GM23338 (cell line): ENCODE results near the gene SNTB2. TPM values are rescaled to one million over a fixed set of nuclear protein-coding genes. Genes with fewer than 3 reads are reported as not detected.

Experiments
- ATAC-seq: fragments of 200-7000 bp; cut with Tn5 transposase; 3 replicates; pipeline ENCODE4 v1.9.1; 2020
- DNase-seq: peaks from one replicate; pipeline ENCODE4 v3.0.0-alpha.2; 2015; ENCODE audit warnings: low spot score
- H2AFZ ChIP-seq: fragments of 200-600 bp; sonication (generic); 2 replicates; pipeline ENCODE4 v1.8.0; 2016; ENCODE audit warnings: antibody characterized with exemption, mild to moderate bottlenecking, moderate library complexity
- H3F3A ChIP-seq: fragments of 200-600 bp; sonication (generic); replicated peaks from 2 replicates; pipeline ENCODE4 v1.8.0; 2017; ENCODE audit warnings: antibody characterized with exemption, mixed run types, low read depth
- H3K27ac ChIP-seq: fragments of 200-600 bp; sonication (generic); 2 replicates; pipeline ENCODE4 v1.6.1; 2016; ENCODE audit warnings: low read depth
- H3K27me3 ChIP-seq: fragments of 200-600 bp; sonication (generic); 2 replicates; pipeline ENCODE4 v1.8.0; 2016; ENCODE audit warnings: mild to moderate bottlenecking, mixed run types, moderate library complexity; ENCODE audit not compliant: insufficient read depth
- H3K36me3 ChIP-seq: fragments of 200-600 bp; sonication (generic); 2 replicates; pipeline ENCODE4 v1.8.0; 2016; ENCODE audit warnings: mild to moderate bottlenecking; ENCODE audit not compliant: insufficient read depth
- H3K4me1 ChIP-seq: fragments of 200-600 bp; sonication (generic); 2 replicates; pipeline ENCODE4 v1.8.0; 2016; ENCODE audit warnings: mild to moderate bottlenecking, moderate library complexity; ENCODE audit not compliant: insufficient read depth
- H3K4me2 ChIP-seq: fragments of 200-600 bp; sonication (generic); 2 replicates; pipeline ENCODE4 v1.7.1; 2017; ENCODE audit warnings: mixed run types
- H3K4me3 ChIP-seq: fragments of 200-600 bp; sonication (generic); 2 replicates; pipeline ENCODE4 v1.6.1; 2016; ENCODE audit warnings: mixed run types
- H3K79me2 ChIP-seq: fragments of 200-600 bp; sonication (generic); replicated peaks from 2 replicates; pipeline ENCODE4 v1.8.0; 2017; ENCODE audit warnings: mild to moderate bottlenecking; ENCODE audit not compliant: insufficient read depth
- H3K9me2 ChIP-seq: fragments of 200-600 bp; sonication (generic); 2 replicates; pipeline ENCODE4 v1.8.0; 2017; ENCODE audit not compliant: insufficient read depth
- H4K20me1 ChIP-seq: fragments of 200-600 bp; sonication (generic); replicated peaks from 2 replicates; pipeline ENCODE4 v1.8.0; 2017; ENCODE audit warnings: mild to moderate bottlenecking; ENCODE audit not compliant: insufficient read depth
- H3K27ac Mint-ChIP-seq: 2 replicates; pipeline ENCODE4 v1.8.0; 2020; ENCODE audit warnings: inconsistent platforms, mild to moderate bottlenecking, moderate library complexity, mixed read lengths
- H3K27me3 Mint-ChIP-seq: 3 replicates; pipeline ENCODE4 v1.8.0; 2022; ENCODE audit warnings: low read depth, mild to moderate bottlenecking, moderate library complexity, mixed read lengths, inconsistent platforms; ENCODE audit not compliant: insufficient read depth, poor library complexity
- H3K36me3 Mint-ChIP-seq: 3 replicates; pipeline ENCODE4 v1.8.0; 2021; ENCODE audit warnings: low read depth, mild to moderate bottlenecking, inconsistent platforms, moderate library complexity, mixed read lengths
- H3K4me1 Mint-ChIP-seq: 3 replicates; pipeline ENCODE4 v1.8.0; 2020; ENCODE audit warnings: mild to moderate bottlenecking, inconsistent platforms, mixed read lengths
- H3K4me3 Mint-ChIP-seq: 3 replicates; pipeline ENCODE4 v1.8.0; 2021; ENCODE audit warnings: moderate library complexity, mild to moderate bottlenecking, inconsistent platforms, mixed read lengths
- H3K9me3 Mint-ChIP-seq: 3 replicates; pipeline ENCODE4 v1.8.0; 2020; ENCODE audit warnings: moderate library complexity, mild to moderate bottlenecking, inconsistent platforms, mixed read lengths
- EZH2phosphoT487 ChIP-seq: fragments of 200-600 bp; sonication (generic); IDR thresholded peaks from one replicate; pipeline ENCODE4 v1.8.1; 2018; ENCODE audit warnings: antibody characterized with exemption; ENCODE audit not compliant: unreplicated experiment
- JUNB ChIP-seq: IDR thresholded peaks from one replicate; pipeline ENCODE4 v1.6.1; 2016; ENCODE audit warnings: antibody characterized with exemption; ENCODE audit not compliant: unreplicated experiment
- ZNF331 ChIP-seq: fragments of 250-450 bp; sonication (Bioruptor Pico); IDR thresholded peaks from 2 replicates; pipeline ENCODE4 v1.5.0; 2020; ENCODE audit warnings: low read depth, mild to moderate bottlenecking, moderate library complexity
- polyA plus RNA-seq: library from polyadenylated mRNA; unstranded; fragments of >200 nt; fragmentation: Nextera tagmentation; extraction: Ambion mirVana; gene quantifications from 2 replicates; pipeline ENCODE4 v1.2.1, GENCODE V29; 2016
- total RNA-seq: library from RNA; depleted of rRNA; stranded (reverse); fragments of >200 nt; shearing (Covaris generic); gene quantifications from 2 replicates; pipeline ENCODE4 v1.2.3, GENCODE V29; 2014
- TF ChIP-seq, protein P1 (sequence below): IDR thresholded peaks from one replicate; pipeline ENCODE4 v1.6.1; 2018; ENCODE audit warnings: antibody characterized with exemption; ENCODE audit not compliant: unreplicated experiment
- TF ChIP-seq, protein P2 (sequence below): fragments of 250-450 bp; sonication (Bioruptor Pico); IDR thresholded peaks from 2 replicates; pipeline ENCODE4 v1.5.0; 2020; ENCODE audit warnings: mild to moderate bottlenecking, moderate library complexity
- TF ChIP-seq, protein P3 (sequence below), 2 experiments: fragments of 200-600 bp in 1 of 2; sonication (generic) in 1 of 2; conservative IDR thresholded peaks; 2 replicates each; pipeline versions ENCODE4 v1.5.1 to v1.6.1; 2016 to 2017; ENCODE audit warnings: antibody characterized with exemption in 2 of 2, low read depth in 2 of 2, mild to moderate bottlenecking in 2 of 2, moderate library complexity in 1 of 2

SNTB2 gene
- total and polyA plus RNA-seq, 2 experiments from 2014 or later: 4.8 to 42.7 TPM

DNA sequence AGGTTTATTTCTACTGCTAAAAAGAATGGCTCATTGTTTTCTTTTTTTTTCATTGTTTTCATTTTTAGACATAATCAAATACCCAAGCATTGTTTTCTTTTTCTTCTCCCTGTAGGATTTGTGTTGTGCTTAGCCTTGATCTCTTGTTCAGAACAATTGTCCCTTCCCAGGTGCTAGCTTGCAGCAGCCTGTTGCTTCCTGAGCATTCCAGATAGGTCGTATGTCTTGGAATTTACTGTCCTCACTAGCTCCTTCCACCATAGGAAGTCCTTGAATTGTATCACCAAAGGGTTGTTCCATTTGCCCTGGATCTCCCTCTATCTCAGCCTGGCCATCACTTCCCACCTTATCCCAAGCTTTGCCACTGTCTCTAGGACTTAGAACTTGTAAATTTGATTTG lies 114.2 kb downstream of the SNTB2 start (continued):
- TF ChIP-seq, protein P1, sequence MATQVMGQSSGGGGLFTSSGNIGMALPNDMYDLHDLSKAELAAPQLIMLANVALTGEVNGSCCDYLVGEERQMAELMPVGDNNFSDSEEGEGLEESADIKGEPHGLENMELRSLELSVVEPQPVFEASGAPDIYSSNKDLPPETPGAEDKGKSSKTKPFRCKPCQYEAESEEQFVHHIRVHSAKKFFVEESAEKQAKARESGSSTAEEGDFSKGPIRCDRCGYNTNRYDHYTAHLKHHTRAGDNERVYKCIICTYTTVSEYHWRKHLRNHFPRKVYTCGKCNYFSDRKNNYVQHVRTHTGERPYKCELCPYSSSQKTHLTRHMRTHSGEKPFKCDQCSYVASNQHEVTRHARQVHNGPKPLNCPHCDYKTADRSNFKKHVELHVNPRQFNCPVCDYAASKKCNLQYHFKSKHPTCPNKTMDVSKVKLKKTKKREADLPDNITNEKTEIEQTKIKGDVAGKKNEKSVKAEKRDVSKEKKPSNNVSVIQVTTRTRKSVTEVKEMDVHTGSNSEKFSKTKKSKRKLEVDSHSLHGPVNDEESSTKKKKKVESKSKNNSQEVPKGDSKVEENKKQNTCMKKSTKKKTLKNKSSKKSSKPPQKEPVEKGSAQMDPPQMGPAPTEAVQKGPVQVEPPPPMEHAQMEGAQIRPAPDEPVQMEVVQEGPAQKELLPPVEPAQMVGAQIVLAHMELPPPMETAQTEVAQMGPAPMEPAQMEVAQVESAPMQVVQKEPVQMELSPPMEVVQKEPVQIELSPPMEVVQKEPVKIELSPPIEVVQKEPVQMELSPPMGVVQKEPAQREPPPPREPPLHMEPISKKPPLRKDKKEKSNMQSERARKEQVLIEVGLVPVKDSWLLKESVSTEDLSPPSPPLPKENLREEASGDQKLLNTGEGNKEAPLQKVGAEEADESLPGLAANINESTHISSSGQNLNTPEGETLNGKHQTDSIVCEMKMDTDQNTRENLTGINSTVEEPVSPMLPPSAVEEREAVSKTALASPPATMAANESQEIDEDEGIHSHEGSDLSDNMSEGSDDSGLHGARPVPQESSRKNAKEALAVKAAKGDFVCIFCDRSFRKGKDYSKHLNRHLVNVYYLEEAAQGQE: no peak
- TF ChIP-seq JUNB (no peak), ZNF331 (no peak), EZH2phosphoT487 (no peak)

DNA sequence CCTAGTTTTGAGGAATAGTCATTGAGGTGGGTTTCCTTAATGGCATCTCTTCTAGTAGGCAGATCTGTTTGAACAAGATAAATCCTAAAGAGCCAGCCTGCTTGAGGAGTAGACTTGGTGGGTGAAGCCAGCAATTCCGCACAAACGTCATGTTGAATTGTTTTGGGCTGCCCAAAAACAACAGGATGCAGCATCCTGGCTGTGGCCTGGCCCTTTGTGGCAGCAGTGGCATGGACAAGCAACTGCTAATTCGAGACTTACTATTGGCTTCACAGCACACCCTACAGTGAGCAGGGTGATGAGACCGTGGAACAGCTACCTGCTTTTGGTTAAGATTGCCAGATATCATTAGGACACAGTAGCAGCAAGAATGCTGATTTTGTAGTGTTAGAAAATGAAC lies 114.9 kb downstream of the SNTB2 start:
- Histone ChIP-seq H3K27me3 (no peaks in the 10 kb centered on the region), H4K20me1 (no peaks in the 10 kb centered on the region), H3K4me3 (no peak overlapping the region), H2AFZ (no peak overlapping the region), H3K27ac (no peak overlapping the region), H3K79me2 (no peaks in the 10 kb centered on the region), H3K4me2 (no peak overlapping the region), H3K9me2 (no peaks in the 10 kb centered on the region), H3K36me3 (0 out of 2 replicates have a peak, but pooled peaks cover 3% of the 10 kb centered on the region), H3F3A (peaks cover 4% of the 10 kb centered on the region; the same call in 1 of the 2 replicates), H3K4me1 (peaks cover 4% of the 10 kb centered on the region; the same call in 1 of the 2 replicates)
- TF ChIP-seq, protein P2, sequence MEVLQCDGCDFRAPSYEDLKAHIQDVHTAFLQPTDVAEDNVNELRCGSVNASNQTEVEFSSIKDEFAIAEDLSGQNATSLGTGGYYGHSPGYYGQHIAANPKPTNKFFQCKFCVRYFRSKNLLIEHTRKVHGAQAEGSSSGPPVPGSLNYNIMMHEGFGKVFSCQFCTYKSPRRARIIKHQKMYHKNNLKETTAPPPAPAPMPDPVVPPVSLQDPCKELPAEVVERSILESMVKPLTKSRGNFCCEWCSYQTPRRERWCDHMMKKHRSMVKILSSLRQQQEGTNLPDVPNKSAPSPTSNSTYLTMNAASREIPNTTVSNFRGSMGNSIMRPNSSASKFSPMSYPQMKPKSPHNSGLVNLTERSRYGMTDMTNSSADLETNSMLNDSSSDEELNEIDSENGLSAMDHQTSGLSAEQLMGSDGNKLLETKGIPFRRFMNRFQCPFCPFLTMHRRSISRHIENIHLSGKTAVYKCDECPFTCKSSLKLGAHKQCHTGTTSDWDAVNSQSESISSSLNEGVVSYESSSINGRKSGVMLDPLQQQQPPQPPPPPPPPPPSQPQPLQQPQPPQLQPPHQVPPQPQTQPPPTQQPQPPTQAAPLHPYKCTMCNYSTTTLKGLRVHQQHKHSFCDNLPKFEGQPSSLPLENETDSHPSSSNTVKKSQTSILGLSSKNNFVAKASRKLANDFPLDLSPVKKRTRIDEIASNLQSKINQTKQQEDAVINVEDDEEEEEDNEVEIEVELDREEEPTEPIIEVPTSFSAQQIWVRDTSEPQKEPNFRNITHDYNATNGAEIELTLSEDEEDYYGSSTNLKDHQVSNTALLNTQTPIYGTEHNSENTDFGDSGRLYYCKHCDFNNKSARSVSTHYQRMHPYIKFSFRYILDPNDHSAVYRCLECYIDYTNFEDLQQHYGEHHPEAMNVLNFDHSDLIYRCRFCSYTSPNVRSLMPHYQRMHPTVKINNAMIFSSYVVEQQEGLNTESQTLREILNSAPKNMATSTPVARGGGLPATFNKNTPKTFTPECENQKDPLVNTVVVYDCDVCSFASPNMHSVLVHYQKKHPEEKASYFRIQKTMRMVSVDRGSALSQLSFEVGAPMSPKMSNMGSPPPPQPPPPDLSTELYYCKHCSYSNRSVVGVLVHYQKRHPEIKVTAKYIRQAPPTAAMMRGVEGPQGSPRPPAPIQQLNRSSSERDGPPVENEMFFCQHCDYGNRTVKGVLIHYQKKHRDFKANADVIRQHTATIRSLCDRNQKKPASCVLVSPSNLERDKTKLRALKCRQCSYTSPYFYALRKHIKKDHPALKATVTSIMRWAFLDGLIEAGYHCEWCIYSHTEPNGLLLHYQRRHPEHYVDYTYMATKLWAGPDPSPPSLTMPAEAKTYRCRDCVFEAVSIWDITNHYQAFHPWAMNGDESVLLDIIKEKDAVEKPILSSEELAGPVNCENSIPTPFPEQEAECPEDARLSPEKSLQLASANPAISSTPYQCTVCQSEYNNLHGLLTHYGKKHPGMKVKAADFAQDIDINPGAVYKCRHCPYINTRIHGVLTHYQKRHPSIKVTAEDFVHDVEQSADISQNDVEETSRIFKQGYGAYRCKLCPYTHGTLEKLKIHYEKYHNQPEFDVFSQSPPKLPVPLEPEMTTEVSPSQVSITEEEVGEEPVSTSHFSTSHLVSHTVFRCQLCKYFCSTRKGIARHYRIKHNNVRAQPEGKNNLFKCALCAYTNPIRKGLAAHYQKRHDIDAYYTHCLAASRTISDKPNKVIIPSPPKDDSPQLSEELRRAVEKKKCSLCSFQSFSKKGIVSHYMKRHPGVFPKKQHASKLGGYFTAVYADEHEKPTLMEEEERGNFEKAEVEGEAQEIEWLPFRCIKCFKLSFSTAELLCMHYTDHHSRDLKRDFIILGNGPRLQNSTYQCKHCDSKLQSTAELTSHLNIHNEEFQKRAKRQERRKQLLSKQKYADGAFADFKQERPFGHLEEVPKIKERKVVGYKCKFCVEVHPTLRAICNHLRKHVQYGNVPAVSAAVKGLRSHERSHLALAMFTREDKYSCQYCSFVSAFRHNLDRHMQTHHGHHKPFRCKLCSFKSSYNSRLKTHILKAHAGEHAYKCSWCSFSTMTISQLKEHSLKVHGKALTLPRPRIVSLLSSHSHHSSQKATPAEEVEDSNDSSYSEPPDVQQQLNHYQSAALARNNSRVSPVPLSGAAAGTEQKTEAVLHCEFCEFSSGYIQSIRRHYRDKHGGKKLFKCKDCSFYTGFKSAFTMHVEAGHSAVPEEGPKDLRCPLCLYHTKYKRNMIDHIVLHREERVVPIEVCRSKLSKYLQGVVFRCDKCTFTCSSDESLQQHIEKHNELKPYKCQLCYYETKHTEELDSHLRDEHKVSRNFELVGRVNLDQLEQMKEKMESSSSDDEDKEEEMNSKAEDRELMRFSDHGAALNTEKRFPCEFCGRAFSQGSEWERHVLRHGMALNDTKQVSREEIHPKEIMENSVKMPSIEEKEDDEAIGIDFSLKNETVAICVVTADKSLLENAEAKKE (CRISPR knock-in tag): no peak
- TF ChIP-seq, protein P3, sequence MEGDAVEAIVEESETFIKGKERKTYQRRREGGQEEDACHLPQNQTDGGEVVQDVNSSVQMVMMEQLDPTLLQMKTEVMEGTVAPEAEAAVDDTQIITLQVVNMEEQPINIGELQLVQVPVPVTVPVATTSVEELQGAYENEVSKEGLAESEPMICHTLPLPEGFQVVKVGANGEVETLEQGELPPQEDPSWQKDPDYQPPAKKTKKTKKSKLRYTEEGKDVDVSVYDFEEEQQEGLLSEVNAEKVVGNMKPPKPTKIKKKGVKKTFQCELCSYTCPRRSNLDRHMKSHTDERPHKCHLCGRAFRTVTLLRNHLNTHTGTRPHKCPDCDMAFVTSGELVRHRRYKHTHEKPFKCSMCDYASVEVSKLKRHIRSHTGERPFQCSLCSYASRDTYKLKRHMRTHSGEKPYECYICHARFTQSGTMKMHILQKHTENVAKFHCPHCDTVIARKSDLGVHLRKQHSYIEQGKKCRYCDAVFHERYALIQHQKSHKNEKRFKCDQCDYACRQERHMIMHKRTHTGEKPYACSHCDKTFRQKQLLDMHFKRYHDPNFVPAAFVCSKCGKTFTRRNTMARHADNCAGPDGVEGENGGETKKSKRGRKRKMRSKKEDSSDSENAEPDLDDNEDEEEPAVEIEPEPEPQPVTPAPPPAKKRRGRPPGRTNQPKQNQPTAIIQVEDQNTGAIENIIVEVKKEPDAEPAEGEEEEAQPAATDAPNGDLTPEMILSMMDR (conservative IDR thresholded peaks at IDR 0.05; ENCODE audit: low read depth in 2 of 2): no peak
- TF ChIP-seq EZH2phosphoT487: no peak
- ATAC-seq (no peak), DNase-seq (no peak)
- Mint-ChIP-seq H3K4me3 (no peak overlapping the region), H3K27ac (no peak overlapping the region), H3K36me3 (peaks cover 13% of the 10 kb centered on the region; the same call in 2 of the 3 replicates), H3K4me1 (no peaks in the 10 kb centered on the region), H3K9me3 (no peaks in the 10 kb centered on the region), H3K27me3 (peaks cover 1% of the 10 kb centered on the region)
